Activated CD8-positive, alpha-beta memory T cell treated with anti-CD3 and anti-CD28 coated beads for 1 hour (primary cell): ENCODE measurements around the gene CLIP1.
"Not testable (repeated sequence)": the region's sequence is repeated elsewhere in the genome, so short reads cannot be mapped to it uniquely, and the experiment has no call there.

Experiments used
- DNase-seq, 2 donors: peaks; one replicate each; pipeline ENCODE4 v3.0.0-alpha.2; 2020; ENCODE audit warnings: low read depth in 1 of 2; ENCODE audit errors: extremely low read depth in 1 of 2

The CLIP1 gene

GRCh38 chr12:122265476-122265875 is 157.0 kb downstream of the CLIP1 start:
- no peak for DNase-seq

GRCh38 chr12:122260735-122261134 is 161.7 kb downstream of the CLIP1 start:
- DNase-seq: not testable (repeated sequence)

- DNase-seq: not testable (repeated sequence)
These were observed 163.5 kb downstream of the CLIP1 start for GRCh38 chr12:122258939-122259338.

- not testable (repeated sequence) for DNase-seq
These were observed 164.0 kb downstream of the CLIP1 start for GRCh38 chr12:122258462-122258861.

- DNase-seq: no peak
These were observed 171.9 kb downstream of the CLIP1 start for GRCh38 chr12:122250536-122250935.

GRCh38 chr12:122250047-122250446 is 172.4 kb downstream of the CLIP1 start:
- DNase-seq: no peak

- no peak for DNase-seq
These were observed 176.9 kb downstream of the CLIP1 start for GRCh38 chr12:122245553-122245952.

GRCh38 chr12:122244565-122245371 is 177.7 kb downstream of the CLIP1 start:
- no peak for DNase-seq

GRCh38 chr12:122243965-122244364 is 178.5 kb downstream of the CLIP1 start:
- DNase-seq: no peak

GRCh38 chr12:122238861-122239260 is 183.6 kb downstream of the CLIP1 start:
- no peak for DNase-seq

- no peak for DNase-seq
These were observed 186.7 kb downstream of the CLIP1 start for GRCh38 chr12:122235741-122236140.

GRCh38 chr12:122232691-122233090 is 189.8 kb downstream of the CLIP1 start:
- DNase-seq: no peak

GRCh38 chr12:122230798-122231197 is 191.7 kb downstream of the CLIP1 start:
- no peak for DNase-seq

- DNase-seq: no peak
These were observed 194.4 kb downstream of the CLIP1 start for GRCh38 chr12:122228092-122228491.

- DNase-seq: peak in 1 of 2 donors; percentile 20
These were observed 195.1 kb downstream of the CLIP1 start for GRCh38 chr12:122227341-122227740.

- DNase-seq: no peak
These were observed 195.9 kb downstream of the CLIP1 start for GRCh38 chr12:122226366-122227125.

- DNase-seq: peak; percentile 99
These were observed 196.6 kb downstream of the CLIP1 start, which contains the start of gene DIABLO for GRCh38 chr12:122225683-122226365. Gene DIABLO (minus strand): TSS chr12:122226052. CDS start chr12:122226014, 38 bp downstream.
